Body of pancreas (tissue), 4 donors: ENCODE measurements around the gene TLR7.

ENCODE experiments used
- CTCF ChIP-seq, 7 experiments: fragments of 450-650 bp in 4 of 7; fragments of 200-600 bp in 3 of 7; sonication (generic) in 3 of 7; IDR thresholded peaks; one replicate each; pipeline ENCODE4 v1.5.1; 2016 to 2019; ENCODE audit warnings: antibody characterized with exemption in 7 of 7
- POLR2A ChIP-seq, 3 donors: fragments of 450-650 bp; IDR thresholded peaks; one replicate each; pipeline ENCODE4 v1.6.1; 2016; ENCODE audit warnings: antibody characterized with exemption in 3 of 3, mild to moderate bottlenecking in 2 of 3

- TF ChIP-seq CTCF (IDR thresholded peaks at IDR 0.05) (peak; percentile 36 to 66 (median 49)), POLR2A (IDR thresholded peaks at IDR 0.05) (no peak)
Observed at GRCh38 chrX:12901486-12901885, 34.6 kb downstream of the TLR7 start.
